22Rv1 (cell line): ENCODE measurements around the gene MAD1L1.

Source experiments
- ZFX ChIP-seq: fragments of 450-650 bp; IDR thresholded peaks from 2 replicates; pipeline ENCODE4 v1.6.1; 2017; ENCODE audit warnings: antibody characterized with exemption, borderline replicate concordance
- TF ChIP-seq, protein P1 (sequence below): fragments of 450-650 bp; IDR thresholded peaks from 2 replicates; pipeline ENCODE4 v1.5.1; 2017; ENCODE audit warnings: mild to moderate bottlenecking

DNA sequence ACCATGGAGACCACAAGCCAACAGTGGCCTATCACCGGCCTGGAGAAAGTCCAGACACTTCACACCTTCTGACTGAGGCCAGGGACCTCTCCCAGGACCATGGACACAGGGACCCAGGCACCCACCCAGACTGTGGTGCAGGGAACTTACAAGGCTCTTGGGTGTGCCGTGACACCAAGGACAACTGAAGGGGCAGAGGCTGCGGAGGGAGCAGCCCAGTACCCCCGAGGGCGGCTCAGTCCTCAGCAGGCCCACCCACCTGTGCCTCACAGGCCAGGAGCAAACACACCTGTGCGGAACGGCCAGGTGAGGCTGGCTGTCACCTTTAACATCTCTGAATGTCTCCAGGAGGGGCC is 182.3 kb downstream of the MAD1L1 start:
- TF ChIP-seq, protein P1, sequence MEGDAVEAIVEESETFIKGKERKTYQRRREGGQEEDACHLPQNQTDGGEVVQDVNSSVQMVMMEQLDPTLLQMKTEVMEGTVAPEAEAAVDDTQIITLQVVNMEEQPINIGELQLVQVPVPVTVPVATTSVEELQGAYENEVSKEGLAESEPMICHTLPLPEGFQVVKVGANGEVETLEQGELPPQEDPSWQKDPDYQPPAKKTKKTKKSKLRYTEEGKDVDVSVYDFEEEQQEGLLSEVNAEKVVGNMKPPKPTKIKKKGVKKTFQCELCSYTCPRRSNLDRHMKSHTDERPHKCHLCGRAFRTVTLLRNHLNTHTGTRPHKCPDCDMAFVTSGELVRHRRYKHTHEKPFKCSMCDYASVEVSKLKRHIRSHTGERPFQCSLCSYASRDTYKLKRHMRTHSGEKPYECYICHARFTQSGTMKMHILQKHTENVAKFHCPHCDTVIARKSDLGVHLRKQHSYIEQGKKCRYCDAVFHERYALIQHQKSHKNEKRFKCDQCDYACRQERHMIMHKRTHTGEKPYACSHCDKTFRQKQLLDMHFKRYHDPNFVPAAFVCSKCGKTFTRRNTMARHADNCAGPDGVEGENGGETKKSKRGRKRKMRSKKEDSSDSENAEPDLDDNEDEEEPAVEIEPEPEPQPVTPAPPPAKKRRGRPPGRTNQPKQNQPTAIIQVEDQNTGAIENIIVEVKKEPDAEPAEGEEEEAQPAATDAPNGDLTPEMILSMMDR: no peak
- no peak for TF ChIP-seq ZFX
